A673 (cell line): ENCODE measurements around the gene ATP8B2.
"Not testable (repeated sequence)": the region's sequence is repeated elsewhere in the genome, so short reads cannot be mapped to it uniquely, and the experiment has no call there.

ENCODE experiments used
- EZH2 ChIP-seq: fragments of 200-600 bp; sonication (generic); IDR thresholded peaks from 2 replicates; pipeline ENCODE4 v1.6.1; 2017; ENCODE audit warnings: borderline replicate concordance, low read depth, mild to moderate bottlenecking, mixed read lengths, antibody characterized with exemption, low read length; ENCODE audit not compliant: poor library complexity, severe bottlenecking
- TF ChIP-seq, protein P1 (sequence below): fragments of 300-800, 200-600 bp; sonication (generic); conservative IDR thresholded peaks from 2 replicates; pipeline ENCODE4 v1.5.1; 2017; ENCODE audit warnings: low read depth, mild to moderate bottlenecking, antibody characterized with exemption, low read length, moderate library complexity, mixed read lengths

DNA sequence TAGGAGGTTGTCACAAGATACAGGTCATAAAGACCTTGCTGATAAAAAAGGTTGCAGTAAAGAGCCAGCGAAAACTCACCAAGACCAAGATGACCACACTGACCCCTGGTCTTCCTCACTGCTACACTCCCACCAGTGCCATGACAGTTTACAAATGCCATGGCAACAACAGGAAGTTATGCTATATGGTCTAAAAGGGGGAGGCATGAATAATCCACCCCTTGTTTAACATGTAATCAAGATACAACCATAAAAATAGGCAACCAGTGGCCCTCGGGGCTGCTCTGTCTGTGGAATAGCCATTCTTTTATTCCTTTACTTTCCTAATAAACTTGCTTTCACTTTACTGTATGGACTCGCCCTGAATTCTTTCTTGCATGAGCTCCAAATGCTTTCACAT is 11.1 kb upstream of the ATP8B2 start:
- TF ChIP-seq EZH2: not testable (repeated sequence)
- TF ChIP-seq, protein P1, sequence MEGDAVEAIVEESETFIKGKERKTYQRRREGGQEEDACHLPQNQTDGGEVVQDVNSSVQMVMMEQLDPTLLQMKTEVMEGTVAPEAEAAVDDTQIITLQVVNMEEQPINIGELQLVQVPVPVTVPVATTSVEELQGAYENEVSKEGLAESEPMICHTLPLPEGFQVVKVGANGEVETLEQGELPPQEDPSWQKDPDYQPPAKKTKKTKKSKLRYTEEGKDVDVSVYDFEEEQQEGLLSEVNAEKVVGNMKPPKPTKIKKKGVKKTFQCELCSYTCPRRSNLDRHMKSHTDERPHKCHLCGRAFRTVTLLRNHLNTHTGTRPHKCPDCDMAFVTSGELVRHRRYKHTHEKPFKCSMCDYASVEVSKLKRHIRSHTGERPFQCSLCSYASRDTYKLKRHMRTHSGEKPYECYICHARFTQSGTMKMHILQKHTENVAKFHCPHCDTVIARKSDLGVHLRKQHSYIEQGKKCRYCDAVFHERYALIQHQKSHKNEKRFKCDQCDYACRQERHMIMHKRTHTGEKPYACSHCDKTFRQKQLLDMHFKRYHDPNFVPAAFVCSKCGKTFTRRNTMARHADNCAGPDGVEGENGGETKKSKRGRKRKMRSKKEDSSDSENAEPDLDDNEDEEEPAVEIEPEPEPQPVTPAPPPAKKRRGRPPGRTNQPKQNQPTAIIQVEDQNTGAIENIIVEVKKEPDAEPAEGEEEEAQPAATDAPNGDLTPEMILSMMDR: not testable (repeated sequence)
